GM04503 (cell line): ENCODE data around the gene BCL2.

Source experiments
- DNase-seq: peaks from one replicate; pipeline ENCODE4 v3.0.0-alpha.2; 2012; ENCODE audit warnings: low read depth

BCL2 gene

DNA sequence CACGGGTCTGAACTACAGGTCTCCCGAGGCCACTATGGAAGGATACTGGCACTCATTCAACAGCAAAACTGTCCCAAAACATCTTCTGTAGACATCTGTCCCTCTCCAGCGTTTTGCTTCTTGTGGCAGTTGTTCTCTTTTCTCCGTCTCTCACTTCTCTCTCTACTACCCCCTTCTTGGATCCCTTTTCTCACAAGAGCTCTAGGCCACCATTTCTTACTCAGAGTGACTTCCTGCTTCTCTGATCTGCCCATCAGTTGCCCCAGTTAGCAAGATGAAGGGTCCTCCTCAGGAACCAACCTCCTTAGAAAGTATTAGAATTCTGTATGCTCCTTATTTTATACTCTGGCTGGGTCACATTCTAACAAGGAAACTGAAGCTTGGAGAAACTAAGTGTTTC is 32.6 kb downstream of the BCL2 start:
- DNase-seq: no peak

DNA sequence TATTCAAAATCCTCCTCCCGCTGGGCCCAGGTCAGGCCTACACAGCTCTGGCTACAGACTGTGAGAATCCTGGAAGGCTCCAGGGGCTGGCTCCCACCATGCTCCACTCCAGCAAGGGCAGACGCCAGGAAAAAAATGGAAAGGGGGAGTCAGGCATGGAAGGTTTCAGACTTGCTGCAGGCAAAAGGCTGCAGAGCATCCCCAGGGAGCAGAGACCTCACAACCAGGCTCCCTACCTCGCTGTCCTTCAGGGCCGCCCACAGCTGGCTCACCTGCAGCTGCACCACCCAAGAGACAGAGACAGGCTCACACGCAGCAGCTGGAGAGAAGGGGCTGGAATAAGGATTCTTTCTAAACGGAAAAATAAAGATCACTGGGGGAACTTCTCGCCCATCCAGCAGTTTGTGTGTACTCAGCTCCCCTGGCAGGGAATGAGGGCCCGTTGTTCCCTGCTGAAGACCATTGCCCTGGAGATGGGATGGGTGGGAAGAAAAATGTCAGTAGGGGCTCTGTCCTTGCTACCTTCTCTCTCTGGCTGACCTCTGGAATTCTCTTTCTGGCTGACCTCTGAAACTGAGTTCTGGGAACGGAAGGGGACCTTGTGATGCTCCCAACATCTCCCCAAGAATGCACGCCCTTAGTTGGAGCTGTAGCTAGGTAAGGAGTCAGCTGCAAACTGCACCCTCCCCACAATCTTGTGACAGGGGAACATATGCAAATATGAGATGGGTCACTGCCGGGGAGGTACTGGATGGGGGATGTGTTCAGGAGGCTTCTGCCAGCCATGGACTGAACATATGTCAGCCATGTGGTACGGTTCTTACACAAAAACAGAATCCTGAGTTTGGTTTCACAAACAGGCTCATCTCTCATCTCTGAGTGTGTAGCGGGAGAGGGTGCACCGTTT is 34.5 kb downstream of the BCL2 start:
- no peak for DNase-seq

DNA sequence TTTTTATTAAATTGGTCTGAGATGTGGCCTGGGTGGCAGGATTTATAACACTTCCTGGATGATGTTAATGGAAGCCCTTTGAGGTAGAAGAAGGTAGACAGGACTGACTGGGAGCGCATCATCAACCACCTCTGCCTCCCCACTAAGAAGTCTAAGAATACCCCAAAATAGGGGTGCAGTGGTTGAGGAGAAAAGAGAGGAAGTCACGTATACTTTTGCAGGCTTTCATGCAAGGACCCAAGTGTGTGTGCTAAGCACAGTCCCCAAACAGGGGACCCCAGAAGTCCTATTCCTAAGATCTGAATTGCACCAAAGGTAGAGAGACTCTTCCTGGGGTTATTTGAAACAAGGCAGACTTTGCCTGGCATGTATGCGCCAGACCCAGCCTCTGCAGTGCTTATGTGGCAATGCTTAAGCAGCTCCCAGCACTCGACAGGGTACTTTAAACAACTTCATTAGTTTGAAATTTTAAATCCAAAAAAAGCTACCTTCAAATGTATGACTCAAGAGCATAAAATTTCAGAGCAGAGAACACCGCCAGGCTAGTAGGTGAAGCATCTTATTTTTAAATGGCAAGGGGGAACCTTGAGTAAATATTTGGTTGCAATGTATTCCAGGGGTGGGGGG is 35.3 kb downstream of the BCL2 start:
- DNase-seq: no peak

DNA sequence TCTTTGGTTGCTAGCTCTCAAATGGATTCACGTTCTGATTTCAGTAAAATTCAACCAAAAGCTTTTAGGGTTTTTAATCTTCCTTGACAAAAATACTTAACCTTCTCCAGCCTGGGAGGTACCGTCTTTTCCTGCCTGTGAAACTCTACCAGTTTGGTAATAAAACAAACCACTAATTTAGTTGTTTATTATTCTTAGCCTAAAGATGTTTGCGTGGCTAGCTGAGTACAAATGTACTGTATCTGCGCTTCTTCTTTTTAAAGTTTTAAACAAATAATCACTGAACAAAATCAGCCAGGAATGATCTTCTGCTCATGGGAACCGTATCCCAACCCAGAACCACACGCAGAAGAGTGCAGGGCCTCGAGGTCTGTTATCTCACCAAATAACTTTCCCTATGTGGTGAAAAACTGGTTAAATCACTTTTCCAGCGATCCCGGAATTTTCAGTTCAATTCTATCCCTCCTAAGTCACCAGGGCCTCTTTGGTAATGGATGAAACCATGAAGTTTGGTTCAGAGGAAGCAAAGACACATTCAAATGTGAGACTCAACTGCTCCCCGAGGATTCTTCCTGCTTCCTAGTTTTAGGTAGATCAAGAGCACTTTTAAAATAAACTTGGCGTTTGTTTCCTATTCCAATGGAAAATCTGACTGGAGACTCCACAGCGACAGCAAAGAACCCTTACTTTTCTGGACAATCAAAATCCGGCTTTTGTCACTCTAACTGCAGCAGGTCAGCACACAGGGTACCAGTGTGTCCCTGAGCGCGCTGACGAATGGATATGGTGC is 36.1 kb downstream of the BCL2 start:
- DNase-seq: no peak

DNA sequence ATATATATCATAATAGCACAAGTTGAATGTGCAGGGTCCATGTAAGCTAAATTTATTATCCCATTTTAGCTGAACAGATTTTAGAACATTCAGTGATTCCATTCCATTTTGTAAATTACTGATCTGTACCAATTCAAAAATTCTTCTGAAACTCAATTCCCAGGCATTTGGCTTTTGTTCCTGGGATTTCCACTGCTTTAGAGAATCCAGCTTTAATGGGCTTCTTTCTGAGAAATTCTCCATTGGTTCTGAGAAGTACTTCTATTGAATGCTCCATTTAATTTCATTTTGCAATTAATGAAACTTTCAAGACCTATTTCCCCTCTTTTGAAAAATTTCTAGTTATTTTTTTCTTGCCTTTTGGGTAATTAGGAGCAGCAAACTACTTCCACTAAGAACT is 36.8 kb downstream of the BCL2 start:
- DNase-seq: no peak

DNA sequence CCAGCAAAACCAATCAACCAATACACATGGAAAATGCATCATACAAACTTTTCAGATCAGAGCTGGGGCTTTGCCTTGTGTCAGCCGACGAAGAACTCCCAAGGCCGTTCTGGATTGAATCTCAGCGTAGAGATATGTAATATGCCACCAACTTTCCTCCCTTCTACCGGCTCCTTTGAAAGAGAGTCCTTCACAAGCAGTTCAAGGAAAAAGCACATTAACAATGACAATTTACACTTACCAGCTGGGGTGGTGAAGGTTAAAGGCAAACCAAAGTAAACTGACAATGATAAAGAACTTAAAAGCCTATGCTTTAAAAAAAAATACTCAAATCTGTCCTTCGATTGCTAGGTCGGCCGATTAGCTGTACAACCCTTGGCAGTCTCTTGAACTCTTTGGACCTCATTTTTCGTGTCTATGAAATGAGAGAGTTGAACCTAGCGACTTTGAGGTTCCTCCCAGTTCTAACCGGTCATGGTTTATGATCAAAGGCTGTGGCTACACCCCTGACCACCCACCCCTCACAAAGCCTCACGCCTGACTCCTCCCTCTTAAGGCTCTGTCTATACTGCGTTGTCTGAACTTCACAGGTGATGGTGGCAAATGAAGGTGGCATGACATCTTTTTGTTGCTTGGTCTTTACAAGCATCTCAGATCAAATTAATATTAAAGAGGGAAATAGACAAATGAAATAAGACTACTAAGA is 46.2 kb downstream of the BCL2 start:
- DNase-seq: no peak

DNA sequence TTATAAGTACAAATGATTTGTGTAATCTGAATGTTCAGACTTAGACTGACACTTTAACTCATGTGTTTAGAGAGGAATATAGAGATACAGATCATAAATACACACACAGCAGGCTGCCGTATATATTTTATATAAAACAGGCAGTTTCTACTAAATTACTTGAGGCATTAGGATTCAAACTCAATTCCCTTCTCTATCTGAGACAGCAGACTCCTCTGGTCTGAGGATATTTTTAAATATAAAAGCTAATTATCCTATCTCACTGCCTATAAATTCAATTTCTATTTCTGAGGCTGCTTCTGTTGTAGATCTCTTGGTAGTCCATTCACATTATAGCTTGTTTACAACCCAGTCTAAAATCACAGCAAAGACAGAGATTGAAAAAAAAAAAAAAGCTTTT is 46.9 kb downstream of the BCL2 start:
- no peak for DNase-seq

DNA sequence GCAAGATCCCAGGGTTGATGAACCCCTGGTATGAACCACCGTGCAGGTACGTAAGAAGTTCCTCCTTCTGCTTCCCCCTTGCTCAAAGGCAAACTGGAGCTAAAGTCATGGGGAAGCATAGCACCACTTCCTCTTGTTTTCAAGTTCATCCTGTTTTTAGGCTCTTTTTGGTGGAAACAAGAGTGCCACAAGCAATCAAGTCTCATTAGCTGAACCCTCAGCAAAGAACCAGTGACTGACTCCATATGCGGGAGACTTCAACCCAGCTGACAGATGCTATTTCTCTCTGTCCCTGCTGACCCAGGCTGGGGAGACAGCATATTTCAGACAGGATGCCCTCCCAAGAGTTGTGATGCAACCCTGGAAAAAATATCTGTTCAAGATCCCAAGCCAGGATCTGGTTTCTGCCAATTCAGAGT is 47.7 kb downstream of the BCL2 start:
- DNase-seq: no peak

DNA sequence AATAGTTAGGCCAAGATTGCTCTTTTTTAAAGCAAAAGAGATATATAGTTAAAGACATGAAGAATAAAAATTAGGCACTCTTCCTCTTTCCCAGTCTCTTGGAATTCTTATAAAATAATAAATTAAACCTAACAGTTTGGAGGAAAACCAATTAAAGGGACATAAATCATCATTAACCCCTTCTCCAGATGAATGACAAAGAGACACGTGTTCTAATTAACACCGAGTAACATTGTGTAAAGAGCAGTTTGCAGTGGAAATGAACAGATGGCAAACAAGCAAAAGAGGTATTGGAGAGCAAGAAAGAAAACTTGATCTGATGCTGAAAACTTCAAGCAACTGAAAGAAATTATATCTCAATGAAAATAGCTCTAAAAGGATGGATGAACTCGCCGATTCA is 48.4 kb downstream of the BCL2 start:
- DNase-seq: no peak

DNA sequence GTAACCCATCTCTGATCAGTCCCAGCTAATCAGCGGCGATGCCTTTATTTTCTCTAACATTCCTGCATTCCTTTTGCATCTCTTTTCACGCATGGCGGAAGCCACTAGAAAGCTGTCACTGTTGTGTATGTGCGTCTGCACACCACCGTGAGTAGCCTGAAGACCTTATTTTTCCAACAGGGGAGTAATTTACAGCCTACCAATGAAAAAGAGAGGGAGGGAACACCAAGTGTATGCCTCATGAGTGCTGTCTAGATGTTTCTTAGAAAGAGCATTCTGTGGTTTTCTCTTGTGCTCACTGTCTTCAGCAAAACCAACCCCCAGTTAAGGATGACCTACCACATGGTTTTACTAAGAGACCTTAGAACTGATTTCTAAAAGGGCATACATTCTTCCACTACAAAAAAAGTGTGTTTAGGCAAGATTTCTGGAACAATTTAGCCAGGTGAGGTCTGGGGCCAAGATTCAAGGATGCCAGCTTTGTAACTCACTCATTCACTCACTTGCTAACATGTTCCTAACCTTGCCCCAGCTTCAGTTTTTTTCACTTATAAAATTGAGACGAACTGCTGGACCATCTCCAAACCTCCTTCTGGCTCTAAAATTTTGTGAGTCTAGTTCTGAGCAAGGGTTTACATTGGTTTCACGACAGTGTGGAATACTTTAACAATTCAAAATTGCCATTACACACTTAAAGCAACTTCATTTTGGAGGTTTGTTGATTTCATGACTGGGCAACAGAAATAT is 51.4 kb downstream of the BCL2 start:
- DNase-seq: no peak

DNA sequence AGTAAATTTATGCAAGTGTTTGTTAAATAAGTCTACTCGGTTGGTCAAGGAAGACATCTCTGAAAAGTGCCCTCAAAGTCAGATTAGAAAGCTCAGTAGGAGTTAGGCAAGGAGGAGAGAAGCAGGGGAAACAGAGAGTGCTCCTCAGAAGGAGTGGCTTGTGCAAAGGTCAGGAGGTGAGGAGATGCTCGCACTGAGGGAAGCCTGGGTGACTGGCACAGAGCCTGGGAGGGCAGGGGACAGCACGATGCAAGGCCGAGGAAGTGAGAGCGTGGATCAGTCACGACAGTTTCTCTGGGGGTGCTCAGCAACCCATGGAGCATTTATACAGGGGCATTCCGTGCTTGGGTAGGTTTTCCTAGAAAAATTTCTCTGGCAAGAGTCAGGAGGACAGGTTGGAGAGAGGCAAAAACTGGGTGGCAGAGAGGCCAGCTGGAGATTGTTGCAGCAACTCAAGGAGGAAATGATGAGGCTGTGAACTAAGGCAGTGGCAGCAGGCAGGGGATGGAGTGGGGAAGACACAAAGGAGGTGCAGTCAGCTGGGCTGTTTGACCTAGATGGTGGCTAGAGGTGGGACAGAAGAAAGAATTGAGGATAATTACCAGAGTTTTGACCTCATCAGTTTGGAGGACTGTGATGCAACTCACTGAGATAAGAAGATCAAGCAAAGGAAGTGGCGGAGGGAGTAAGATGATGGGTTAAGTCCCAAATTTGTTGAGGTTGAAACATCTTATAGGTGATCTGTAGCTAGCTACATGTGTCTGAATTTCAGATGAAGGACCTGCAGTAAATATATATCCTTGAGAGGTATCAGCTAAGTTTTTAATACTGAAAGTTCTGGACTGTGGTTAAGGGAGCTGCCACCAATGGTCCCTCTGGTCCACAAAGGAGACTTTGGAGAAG is 52.4 kb downstream of the BCL2 start:
- no peak for DNase-seq

DNA sequence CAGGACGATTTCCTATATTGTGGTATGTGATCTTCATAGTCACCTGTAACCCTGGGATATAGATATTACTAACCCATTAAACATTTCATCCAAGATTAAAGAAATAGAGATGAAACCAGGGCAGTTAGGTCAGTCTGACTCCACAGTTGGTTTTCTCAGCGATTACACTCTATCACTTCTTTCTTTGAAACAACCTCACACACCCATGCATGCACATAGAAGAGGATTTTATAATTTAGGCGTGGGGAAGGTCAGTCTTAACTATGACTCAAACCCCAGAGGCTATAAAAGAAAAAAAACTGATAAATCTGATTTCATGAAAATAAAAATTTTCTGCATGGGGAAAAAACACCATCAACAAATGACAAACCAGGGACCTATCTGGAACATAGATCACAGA is 54.2 kb downstream of the BCL2 start:
- DNase-seq: no peak

DNA sequence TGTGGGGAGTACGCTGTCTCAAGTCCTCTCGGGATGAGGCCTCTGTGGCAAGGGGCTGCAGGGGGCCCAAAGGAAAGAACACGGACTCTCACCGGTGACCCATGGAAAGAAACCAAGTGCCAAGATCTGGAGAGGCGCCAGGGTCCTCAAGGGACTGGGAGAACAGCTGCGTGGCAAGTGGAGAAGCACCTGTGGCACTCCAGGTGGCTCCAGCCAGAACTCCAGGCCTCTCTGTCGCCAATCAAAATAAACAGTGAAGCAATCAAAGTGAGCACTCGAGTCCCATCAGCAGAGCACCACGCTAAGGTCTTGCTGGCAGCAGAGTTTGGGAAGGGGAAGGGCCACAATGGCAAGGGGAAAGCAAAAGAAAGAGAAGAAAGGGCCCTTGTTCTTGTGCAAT is 54.7 kb downstream of the BCL2 start:
- no peak for DNase-seq

DNA sequence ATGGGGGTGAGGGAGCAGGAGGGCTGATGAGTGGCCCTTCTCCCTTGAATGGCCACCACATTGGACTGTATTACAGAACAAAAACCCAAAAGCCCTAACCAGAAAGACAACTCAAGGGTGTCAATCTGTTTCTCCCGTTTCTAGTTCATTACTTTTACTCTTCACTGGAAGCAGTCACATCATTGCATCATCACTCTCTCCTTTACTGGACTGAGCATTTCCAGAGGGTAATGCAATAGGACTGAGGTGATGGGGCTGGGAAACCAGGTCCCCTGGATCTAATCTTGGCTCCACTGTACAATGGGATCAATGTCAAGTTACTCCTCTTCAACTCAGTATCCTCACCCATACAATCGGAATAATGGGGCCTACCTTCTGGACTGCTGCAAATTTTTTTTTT is 56.1 kb downstream of the BCL2 start:
- no peak for DNase-seq

DNA sequence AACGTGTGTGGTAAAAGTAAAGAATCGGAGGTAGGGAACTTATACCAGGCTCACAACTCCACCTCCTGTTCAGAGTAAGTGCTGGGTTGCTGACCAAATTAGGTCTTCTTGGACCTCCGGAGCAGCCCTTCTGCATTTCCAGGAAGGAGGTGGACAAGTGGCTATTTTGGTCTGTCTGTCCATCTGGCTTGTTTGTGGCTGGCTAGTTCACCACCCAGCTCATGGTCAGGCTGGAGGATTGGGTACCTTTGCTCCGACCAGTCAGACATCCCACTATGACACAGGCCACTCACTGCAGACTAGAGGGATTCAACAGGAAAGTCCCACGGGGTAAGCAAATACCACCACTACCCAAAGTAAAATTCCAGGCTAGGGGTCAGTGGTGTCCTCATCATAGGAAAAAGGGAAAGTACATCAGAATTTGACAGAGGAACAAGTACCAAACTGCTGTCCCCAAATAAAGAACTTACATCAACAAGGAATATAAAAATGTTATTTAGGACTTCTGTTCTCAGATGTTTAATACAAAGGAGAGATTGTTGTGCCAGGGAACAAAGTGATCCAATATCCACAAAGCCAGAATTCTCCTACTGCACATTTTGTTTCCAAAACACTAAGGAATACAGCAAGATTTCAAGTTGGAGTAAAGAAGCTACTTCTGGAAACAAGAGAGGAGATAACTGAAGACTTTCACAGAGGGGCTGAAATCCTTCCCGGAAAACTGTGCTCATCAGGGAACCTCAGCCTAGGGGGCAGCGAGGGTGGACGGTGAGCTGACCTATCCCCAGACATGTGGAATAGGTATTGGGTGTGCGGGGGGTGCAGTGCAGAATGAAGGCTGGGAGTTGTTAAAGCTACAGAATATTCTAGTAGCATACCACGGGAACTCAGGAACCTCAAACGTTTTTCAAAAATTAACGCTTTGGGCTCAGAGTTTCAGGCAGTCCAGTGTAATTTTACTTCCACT is 56.9 kb downstream of the BCL2 start:
- no peak for DNase-seq

DNA sequence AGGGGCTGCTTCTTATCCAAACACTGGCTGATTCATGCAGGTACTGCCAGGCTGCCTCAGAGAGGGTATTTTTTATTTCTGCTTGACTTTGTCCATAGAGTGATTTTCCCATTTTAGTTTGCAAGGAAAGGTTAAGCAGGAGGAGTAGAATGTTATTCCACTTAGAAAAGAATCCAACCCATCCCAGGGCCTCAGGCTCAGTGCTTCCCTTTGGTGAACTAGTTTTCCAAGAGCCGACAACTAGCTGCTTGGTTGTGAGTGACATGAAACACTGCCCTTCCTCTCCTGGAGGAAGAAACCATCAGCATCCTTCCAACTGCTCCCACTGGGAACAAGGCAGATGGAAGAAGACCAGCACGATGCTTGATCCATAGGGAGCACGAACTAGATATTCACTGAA is 58.5 kb downstream of the BCL2 start:
- DNase-seq: no peak

DNA sequence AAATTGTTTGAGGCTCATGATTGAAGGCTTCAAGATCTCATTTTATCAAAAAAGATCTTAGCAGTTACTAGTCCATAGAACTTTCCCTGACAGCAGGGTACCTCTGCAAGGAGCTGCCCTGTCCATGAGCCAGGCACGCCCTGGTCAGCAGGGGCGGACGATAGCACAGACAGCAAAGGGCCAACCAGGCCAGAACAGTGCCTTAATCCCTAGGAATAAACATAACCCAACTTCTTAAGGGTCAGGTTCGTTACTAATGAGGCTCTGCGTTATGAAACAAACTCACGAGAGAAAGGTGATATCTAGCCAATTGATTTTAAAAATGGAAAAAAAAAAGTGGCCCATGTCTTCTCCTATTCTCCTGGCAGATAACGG is 59.2 kb downstream of the BCL2 start:
- DNase-seq: no peak

DNA sequence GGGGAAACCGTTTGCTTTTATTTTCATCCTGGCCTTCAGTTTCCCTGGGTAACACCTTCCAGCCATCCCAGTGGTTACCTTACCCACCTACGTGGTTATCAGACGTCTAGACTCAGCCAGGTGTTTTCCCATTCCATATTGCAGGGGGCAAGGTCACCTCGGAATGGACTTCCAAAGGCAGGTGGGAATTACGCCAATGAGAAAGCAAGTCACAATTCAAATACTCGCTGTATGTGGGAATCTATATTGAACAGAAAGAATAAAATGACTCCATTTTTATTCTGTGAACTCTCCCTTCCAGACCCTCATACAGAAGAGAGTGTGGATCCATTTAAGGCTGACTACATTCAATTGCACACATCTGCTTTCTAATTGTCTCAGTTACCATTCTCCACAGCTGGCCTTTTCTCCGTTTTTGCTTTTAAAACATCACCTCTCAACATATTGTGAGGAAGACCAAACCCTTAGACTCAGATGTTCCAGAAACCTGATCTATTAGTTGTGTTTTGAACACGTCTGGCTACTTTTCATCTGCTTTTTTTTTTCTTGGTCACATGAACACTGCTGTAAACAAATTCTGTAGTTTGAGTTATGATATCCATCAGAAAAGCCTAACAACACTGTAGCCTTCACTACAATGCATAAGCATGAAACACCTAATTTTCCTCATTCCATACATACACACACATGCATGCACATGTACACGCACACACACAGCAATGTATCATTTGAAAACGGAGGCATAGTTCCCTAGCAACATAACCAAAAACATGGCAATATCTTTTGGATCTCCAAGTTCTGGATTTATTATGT is 59.8 kb downstream of the BCL2 start:
- no peak for DNase-seq
